Suppressor macrophage treated with lipopolysaccharide for 1 hour (primary cell): Measurements from ENCODE around the gene SYTL5.
A peak's percentile ranks its signal among the peaks of the same experiment; 100 is the strongest.

ENCODE experiments used
- DNase-seq, 3 donors: peaks; one replicate each; pipeline ENCODE4 v3.0.0-alpha.2; 2020 to 2022

The SYTL5 gene

GRCh38 chrX:38099688-38100087, 93.3 kb downstream of the SYTL5 start:
- no peak for DNase-seq

GRCh38 chrX:38102240-38102639, 95.9 kb downstream of the SYTL5 start:
- no peak for DNase-seq

- no peak for DNase-seq
Measured at GRCh38 chrX:38102875-38103274, 96.5 kb downstream of the SYTL5 start.

GRCh38 chrX:38103857-38104812, 97.8 kb downstream of the SYTL5 start:
- no peak for DNase-seq

- DNase-seq: no peak
Measured at GRCh38 chrX:38105216-38105725, 98.9 kb downstream of the SYTL5 start.

GRCh38 chrX:38106991-38107655, 100.8 kb downstream of the SYTL5 start:
- DNase-seq: no peak

GRCh38 chrX:38108364-38108763, 102.0 kb downstream of the SYTL5 start:
- DNase-seq: no peak

- peak in 1 of 3 donors; percentile 13 for DNase-seq
Measured at GRCh38 chrX:38109042-38109898, 102.9 kb downstream of the SYTL5 start.

GRCh38 chrX:38110231-38110630, 103.9 kb downstream of the SYTL5 start:
- DNase-seq: no peak

- DNase-seq: no peak
Measured at GRCh38 chrX:38111196-38111595, 104.8 kb downstream of the SYTL5 start.

GRCh38 chrX:38112566-38112965, 106.2 kb downstream of the SYTL5 start:
- DNase-seq: no peak

- DNase-seq: no peak
Measured at GRCh38 chrX:38116706-38117105, 110.4 kb downstream of the SYTL5 start.

GRCh38 chrX:38117485-38117884, 111.1 kb downstream of the SYTL5 start:
- no peak for DNase-seq

GRCh38 chrX:38124000-38124399, 117.6 kb downstream of the SYTL5 start:
- DNase-seq: no peak

- peak in 1 of 3 donors; percentile 13 for DNase-seq
Measured at GRCh38 chrX:38126179-38126578, 119.8 kb downstream of the SYTL5 start.

GRCh38 chrX:38127961-38128360, 121.6 kb downstream of the SYTL5 start:
- DNase-seq: no peak

- DNase-seq: no peak
Measured at GRCh38 chrX:38129366-38129765, 123.0 kb downstream of the SYTL5 start.

- DNase-seq: no peak
Measured at GRCh38 chrX:38138157-38138891, 132.0 kb downstream of the SYTL5 start.

- no peak for DNase-seq
Measured at GRCh38 chrX:38138900-38139299, 132.5 kb downstream of the SYTL5 start.

- DNase-seq: no peak
Measured at GRCh38 chrX:38142610-38143009, 136.3 kb downstream of the SYTL5 start.

GRCh38 chrX:38149016-38149415, 142.7 kb downstream of the SYTL5 start:
- no peak for DNase-seq

- no peak for DNase-seq
Measured at GRCh38 chrX:38150993-38151392, 144.6 kb downstream of the SYTL5 start.
